Pancreas (tissue), 10 donors: Measurements from ENCODE around the gene DENND1B. TPM values are rescaled to one million over a fixed set of nuclear protein-coding genes. Genes with fewer than 3 reads are reported as not detected.

ENCODE experiments used
- ATAC-seq, 4 donors: fragments of 200-7000 bp; cut with Tn5 transposase; one replicate each; pipeline versions ENCODE4 v1.8.0 to v1.9.1; 2020; ENCODE audit warnings: mild to moderate bottlenecking in 4 of 4, moderate library complexity in 4 of 4
- DNase-seq, 6 donors: peaks; one replicate each; pipeline ENCODE4 v3.0.0-alpha.2; 2020
- FAIRE-seq: peaks from 2 replicates; lab custom pipeline; 2012; peaks lifted over from hg19 to GRCh38; lab: Jason Lieb, UNC
- H3K27ac ChIP-seq, 4 donors: fragments of 200-600 bp; sonication (generic); 1 replicate in 3 of 4; 2 replicates in 1 of 4; pipeline versions ENCODE4 v1.5.0 to v1.8.0; 2020
- H3K27me3 ChIP-seq, 4 donors: fragments of 200-600 bp; one replicate each; pipeline ENCODE4 v1.8.0; 2021
- H3K36me3 ChIP-seq, 3 donors: fragments of 200-600 bp; sonication (generic) in 1 of 3; one replicate each; pipeline versions ENCODE4 v1.5.0 to v1.8.0; 2020 to 2021
- H3K4me1 ChIP-seq, 3 donors: fragments of 200-600 bp; one replicate each; pipeline ENCODE4 v1.8.0; 2021
- H3K4me3 ChIP-seq, 4 donors: fragments of 200-600 bp; sonication (generic) in 2 of 4; one replicate each; pipeline versions ENCODE4 v1.5.0 to v1.8.0; 2020 to 2021
- H3K9me3 ChIP-seq, 4 donors: fragments of 200-600 bp; one replicate each; pipeline ENCODE4 v1.8.0; 2021
- CTCF ChIP-seq, 4 donors: fragments of 200-600 bp; sonication (generic) in 3 of 4; IDR thresholded peaks; one replicate each; pipeline versions ENCODE4 v1.5.0 to v1.8.0; 2021; ENCODE audit warnings: antibody characterized with exemption in 4 of 4
- WGBS, 2 donors: extraction: QIAGEN DNeasy Blood & Tissue Kit; methylation state at CpG; one replicate each; pipeline ENCODE4 v1.1.7; 2013; 5-methylcytosine and 5-hydroxymethylcytosine counted together
- intact Hi-C, 3 donors: fragments of 100-400 bp; cut with DNase I; formaldehyde crosslinking; loops; one replicate each; pipeline versions ENCODE4 v1.11.1 to v1.14.2; 2022
- polyA plus RNA-seq, 2 donors: library from polyadenylated mRNA; stranded (reverse); fragments of 200-250 nt; gene quantifications; one replicate each; pipeline ENCODE4 v1.2.3, GENCODE V29; 2013
- total RNA-seq, 6 donors: library from RNA; stranded (reverse); fragmentation: NEBNext Ultra II Directional in 4 of 6; extraction: Animal tissue kit (Norgen Biotek cat#: 25700) in 4 of 6; gene quantifications; one replicate each; pipeline versions ENCODE4 v1.2.1 to v1.2.4, GENCODE V29; 2021 to 2023
- donor health status: healthy with polysubstance abuse.
- donor health status: DM: no; HTN: no; CAD: no; lungs with moderate emphysema.
- donor health status: DM: no; HTN: no; CAD: no.
- donor health status: control.
- donor health status: control.
- donor health status: Bipolar disorder and iron deficiency.
- donor health status: DM: yes; HTN: yes; CAD: no.
- donor health status: DM: no; HTN: no; CAD: no.
- donor health status: DM: no; HTN: no; CAD: no.
- donor health status: DM: yes; HTN: yes; CAD: no.

DENND1B gene
- total and polyA plus RNA-seq, 8 donors, result 3.1 to 16.8 (median 11.1) TPM

- WGBS, 2 donors, result 70 to 72% methylated on average over 2 of the region's 2 CpGs
- peaks cover 0 to 9% (median 6%) of the 10 kb centered on the region in 3 donors for H3K4me1 ChIP-seq
- H3K27ac ChIP-seq, result no peak overlapping the region
- intact Hi-C loops, result no loop called here
- H3K27me3 ChIP-seq, result no peaks in the 10 kb centered on the region
- DNase-seq (no peak), FAIRE-seq (no peak), ATAC-seq (no peak)
- no peak for TF ChIP-seq CTCF (IDR thresholded peaks at IDR 0.05)
- H3K4me3 ChIP-seq, result no peak overlapping the region
- H3K36me3 ChIP-seq, result no peaks in the 10 kb centered on the region
- H3K9me3 ChIP-seq, result no peaks in the 10 kb centered on the region
Measured at GRCh38 chr1:197686231-197686630, 89.0 kb downstream of the DENND1B start.

GRCh38 chr1:197685785-197686184 is 89.5 kb downstream of the DENND1B start:
- no peak overlapping the region for H3K27ac ChIP-seq
- H3K36me3 ChIP-seq, result no peaks in the 10 kb centered on the region
- peaks cover 0 to 9% (median 6%) of the 10 kb centered on the region in 3 donors for H3K4me1 ChIP-seq
- no peak for DNase-seq
- no peak overlapping the region for H3K4me3 ChIP-seq
- 9 to 12% methylated on average over 1 of the region's 1 CpG for WGBS, 2 donors
- H3K27me3 ChIP-seq, result no peaks in the 10 kb centered on the region
- ATAC-seq, result peak in 2 of 4 donors; percentile 44 to 62
- no peaks in the 10 kb centered on the region for H3K9me3 ChIP-seq
- no peak for FAIRE-seq
- intact Hi-C loops, result no loop called here
- no peak for TF ChIP-seq CTCF (IDR thresholded peaks at IDR 0.05)

- no peaks in the 10 kb centered on the region for H3K36me3 ChIP-seq
- H3K4me3 ChIP-seq, result no peak overlapping the region
- no peak overlapping the region for H3K27ac ChIP-seq
- H3K4me1 ChIP-seq, result peaks cover 0 to 9% (median 6%) of the 10 kb centered on the region in 3 donors
- no peaks in the 10 kb centered on the region for H3K27me3 ChIP-seq
- no peak for TF ChIP-seq CTCF (IDR thresholded peaks at IDR 0.05)
- WGBS, 2 donors, result 77% methylated on average over 6 of the region's 6 CpGs
- ATAC-seq, result no peak
- FAIRE-seq, result no peak
- H3K9me3 ChIP-seq, result no peaks in the 10 kb centered on the region
- intact Hi-C loops, result no loop called here
- DNase-seq, result no peak
Measured at GRCh38 chr1:197683895-197684553, 91.3 kb downstream of the DENND1B start.

- H3K27me3 ChIP-seq, result no peaks in the 10 kb centered on the region
- no peak overlapping the region for H3K27ac ChIP-seq
- no peaks in the 10 kb centered on the region for H3K9me3 ChIP-seq
- H3K36me3 ChIP-seq, result no peaks in the 10 kb centered on the region
- WGBS, 2 donors, result 91 to 95% methylated on average over 3 of the region's 3 CpGs
- FAIRE-seq, result no peak
- H3K4me3 ChIP-seq, result no peak overlapping the region
- ATAC-seq, result no peak
- intact Hi-C loops, result no loop called here
- DNase-seq, result no peak
- peaks cover 0 to 9% (median 6%) of the 10 kb centered on the region in 3 donors for H3K4me1 ChIP-seq
- TF ChIP-seq CTCF (IDR thresholded peaks at IDR 0.05), result no peak
Measured at GRCh38 chr1:197683280-197683679, 92.0 kb downstream of the DENND1B start.

GRCh38 chr1:197680311-197680710 is 95.0 kb downstream of the DENND1B start:
- H3K4me3 ChIP-seq, result no peak overlapping the region
- ATAC-seq (no peak), FAIRE-seq (no peak), DNase-seq (no peak)
- no peak for TF ChIP-seq CTCF (IDR thresholded peaks at IDR 0.05)
- intact Hi-C loops, result no loop called here
- WGBS, 2 donors, result 97 to 99% methylated on average over 1 of the region's 1 CpG
- no peaks in the 10 kb centered on the region for H3K27me3 ChIP-seq
- no peaks in the 10 kb centered on the region for H3K9me3 ChIP-seq
- H3K27ac ChIP-seq, result no peak overlapping the region
- peaks cover 1 to 5% (median 3%) of the 10 kb centered on the region in 3 donors for H3K4me1 ChIP-seq
- H3K36me3 ChIP-seq, result no peaks in the 10 kb centered on the region
